Measurements from ENCODE around the gene SLC25A48.
"Not testable (repeated sequence)": the region's sequence is repeated elsewhere in the genome, so short reads cannot be mapped to it uniquely, and the experiment has no call there.

SLC25A48 gene

DNA sequence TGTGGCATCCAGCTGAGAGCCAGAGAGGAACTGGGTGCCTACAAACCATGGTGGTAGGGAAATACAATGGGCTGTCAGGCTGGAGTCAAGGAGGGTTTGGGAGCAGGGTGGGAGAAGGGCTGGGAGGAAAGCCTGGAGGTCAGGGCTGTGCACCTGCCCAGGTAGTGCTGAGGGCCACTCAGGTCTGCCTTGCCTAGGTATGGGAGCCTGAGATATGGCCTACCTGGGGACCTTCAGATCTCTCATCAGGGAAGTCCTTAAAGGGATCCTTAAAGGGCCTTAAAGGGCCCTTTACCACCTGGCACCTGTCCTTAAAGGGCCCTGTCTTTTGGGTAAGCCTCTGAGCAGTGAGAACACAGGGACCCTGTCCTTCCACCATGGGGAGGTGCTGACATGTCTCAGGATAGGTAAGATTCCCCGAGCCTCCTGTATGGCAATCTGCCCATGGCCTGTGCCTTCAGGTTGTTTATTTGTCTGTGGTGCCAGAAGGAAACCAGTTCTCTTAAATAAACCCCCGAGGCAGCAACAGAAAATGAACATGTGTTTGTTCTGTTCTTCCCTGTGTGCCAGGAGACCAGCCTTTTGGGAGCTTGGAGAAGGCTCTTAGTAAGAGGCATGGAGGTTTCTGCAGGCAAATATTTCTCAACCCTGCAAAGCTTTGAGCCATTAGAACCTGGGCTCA lies 23.3 kb downstream of the SLC25A48 start:
- H3K4me3 ChIP-seq (ENCODE audit: low read depth, low read length) = no peak overlapping the region

DNA sequence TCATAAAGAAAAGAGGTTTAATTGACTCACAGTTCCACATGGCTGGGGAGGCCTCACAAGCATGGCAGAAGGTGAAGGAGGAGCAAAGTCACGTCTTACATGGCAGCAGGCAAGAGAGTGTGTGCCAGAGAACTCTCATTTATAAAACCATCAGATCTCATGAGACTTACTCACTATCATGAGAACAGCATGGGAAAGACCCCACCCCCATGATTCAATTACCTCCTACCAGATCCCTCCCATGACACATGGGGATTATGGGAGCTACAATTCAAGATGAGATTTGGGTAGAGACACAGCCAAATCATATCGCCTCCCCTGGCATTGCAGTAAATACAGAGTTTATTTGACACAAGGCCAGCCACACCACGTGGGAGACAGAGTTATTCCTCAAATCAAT lies 24.7 kb downstream of the SLC25A48 start:
- not testable (repeated sequence) for H3K4me3 ChIP-seq (ENCODE audit: low read depth, low read length)

DNA sequence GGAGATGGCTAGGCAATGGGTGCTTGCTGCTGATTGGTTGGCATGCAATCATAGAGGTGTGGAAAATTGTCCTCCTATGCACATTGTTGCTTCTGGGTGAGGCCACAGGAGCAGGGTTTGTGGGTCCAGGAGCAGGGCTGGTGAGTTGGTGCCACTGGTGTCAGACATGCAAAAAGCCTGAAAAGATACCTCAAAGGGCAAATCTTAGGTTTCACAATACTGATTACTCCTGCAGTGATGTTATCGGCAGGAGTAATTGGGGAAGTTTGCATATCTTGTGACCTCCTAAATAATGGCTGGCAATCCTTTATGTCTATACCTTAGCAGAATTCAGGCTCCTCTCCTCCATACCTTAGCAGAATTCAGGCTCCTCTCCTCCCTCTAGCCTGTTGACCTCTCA lies 25.2 kb downstream of the SLC25A48 start:
- no peak overlapping the region for H3K4me3 ChIP-seq (ENCODE audit: low read depth, low read length)

- H3K4me3 ChIP-seq (ENCODE audit: low read depth, low read length) = no peak overlapping the region
Observed at GRCh38 chr5:135861641-135862040, 27.2 kb downstream of the SLC25A48 start.

- no peak overlapping the region for H3K4me3 ChIP-seq (ENCODE audit: low read depth, low read length)
Observed at GRCh38 chr5:135862086-135862485, 27.6 kb downstream of the SLC25A48 start.

DNA sequence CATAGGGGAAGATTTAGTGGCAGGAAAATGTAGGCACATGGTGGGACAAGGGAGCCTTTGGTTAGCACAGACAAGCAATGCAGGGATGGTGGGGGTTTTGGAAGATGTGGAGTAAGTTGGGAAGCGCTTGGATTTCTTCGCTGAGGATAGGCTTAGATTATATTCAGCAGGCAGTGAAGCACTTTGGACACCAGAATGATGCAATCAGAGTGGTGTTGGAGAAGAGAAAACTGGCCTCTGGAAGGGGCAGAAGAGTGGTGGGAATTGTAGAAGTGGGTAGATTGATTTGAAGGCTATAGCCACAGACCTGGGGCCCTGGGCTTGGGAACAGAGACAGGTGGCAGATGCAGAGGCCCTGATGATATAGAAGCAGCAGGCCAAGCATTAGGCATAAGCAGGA lies 28.3 kb downstream of the SLC25A48 start:
- H3K4me3 ChIP-seq (ENCODE audit: low read depth, low read length) = no peak overlapping the region

DNA sequence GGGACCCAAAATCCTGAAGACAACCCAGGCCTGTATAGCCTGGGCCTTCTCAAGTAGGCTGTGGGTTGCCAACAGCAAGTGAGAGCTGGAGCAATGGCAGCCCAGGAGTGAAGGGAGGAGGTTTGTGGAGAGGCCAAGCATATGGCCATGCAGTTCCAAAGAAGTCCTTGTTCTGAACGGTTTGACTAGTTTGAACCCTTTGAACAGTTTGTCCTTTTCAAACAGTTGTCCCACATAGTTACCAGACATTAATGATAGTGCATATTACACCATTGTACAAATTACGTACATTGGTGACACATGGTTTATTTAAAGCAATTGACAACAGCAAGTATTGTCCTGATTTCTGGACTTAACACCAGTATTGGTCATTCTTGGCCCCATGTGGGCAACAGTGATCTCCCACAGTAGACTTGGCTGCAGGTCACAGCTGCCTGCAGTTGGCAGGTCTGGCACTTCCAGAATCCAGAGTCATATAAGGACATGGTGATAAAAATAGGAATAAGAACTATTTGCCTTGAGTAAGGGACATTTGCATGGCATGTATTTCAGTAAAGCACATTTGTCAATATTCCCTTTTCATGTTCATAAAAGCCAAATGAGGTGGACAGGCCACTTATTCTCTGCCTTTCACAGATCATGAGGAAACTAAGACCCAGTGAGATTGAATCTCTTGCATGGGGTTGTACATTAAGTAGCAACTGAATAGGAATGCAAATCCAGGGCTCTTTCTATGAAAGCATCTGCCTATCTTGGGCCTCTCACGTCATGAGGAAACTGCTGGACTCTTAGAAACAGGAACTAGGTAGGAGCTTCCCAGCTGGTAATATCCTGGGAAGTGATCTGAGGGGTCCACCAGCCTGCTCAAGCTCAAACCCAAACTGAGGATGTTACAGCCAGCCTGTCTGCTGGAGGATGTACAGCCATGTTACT lies 30.3 kb downstream of the SLC25A48 start:
- H3K4me3 ChIP-seq (ENCODE audit: low read depth, low read length) = no peak overlapping the region

DNA sequence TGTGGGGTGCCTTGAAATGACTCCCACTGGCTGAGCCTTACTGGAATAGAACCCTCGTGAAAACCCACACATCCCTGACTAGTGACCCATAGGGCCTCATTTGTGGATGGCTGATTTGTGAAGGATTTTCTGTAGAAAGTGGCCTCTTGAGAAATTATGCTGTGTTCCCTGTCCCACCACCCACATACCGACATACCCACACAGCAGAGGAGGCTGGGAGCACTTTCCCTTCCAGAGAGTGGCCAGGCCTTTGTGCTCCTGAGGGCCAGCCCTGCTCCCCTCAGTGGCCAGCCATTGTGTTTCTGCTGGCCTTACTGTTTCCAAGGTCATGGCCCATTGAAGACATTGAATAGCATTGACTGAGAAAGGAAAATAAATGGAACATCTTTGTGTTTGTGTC lies 31.6 kb downstream of the SLC25A48 start:
- H3K4me3 ChIP-seq (ENCODE audit: low read depth, low read length) = no peak overlapping the region

- no peak overlapping the region for H3K4me3 ChIP-seq (ENCODE audit: low read depth, low read length)
Observed at GRCh38 chr5:135867599-135867998, 33.1 kb downstream of the SLC25A48 start.

DNA sequence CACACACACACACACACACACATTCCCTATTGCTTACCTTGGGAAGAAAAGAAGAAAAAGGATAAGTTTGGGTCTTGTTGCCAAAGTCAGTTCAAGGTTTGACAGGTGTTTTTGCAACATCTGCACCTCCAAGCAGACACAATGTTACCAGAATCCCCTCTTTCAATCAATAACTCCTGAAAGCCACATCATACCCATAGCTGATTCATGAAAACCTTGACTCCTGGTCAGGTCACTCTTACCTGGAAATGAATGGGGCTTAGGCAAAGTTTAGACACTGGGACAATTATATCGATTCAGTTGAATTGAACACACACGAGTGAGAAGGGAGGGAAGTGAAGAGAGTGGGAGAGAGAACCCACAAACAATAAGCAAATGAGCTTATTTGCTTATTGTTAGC lies 34.2 kb downstream of the SLC25A48 start:
- H3K4me3 ChIP-seq (ENCODE audit: low read depth, low read length) = no peak overlapping the region

DNA sequence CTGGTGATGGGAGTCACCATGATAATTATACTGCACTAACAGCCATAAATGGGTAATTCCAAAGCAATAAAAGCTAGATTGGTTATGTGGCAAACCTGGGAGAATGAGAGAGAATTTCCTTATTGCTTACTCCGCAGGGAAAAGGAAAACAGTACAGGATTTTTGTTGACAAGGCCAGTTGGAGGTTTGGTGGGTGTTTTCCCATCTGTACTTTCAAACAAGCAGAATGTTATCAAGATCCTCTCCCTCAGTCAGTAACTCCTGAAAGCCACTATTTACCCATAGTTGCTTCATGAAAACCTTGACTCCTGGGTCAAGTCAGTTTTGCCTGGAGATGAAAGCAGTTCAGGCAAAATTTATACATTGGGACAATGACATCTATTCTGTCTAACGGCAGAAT lies 34.8 kb downstream of the SLC25A48 start:
- no peak overlapping the region for H3K4me3 ChIP-seq (ENCODE audit: low read depth, low read length)

DNA sequence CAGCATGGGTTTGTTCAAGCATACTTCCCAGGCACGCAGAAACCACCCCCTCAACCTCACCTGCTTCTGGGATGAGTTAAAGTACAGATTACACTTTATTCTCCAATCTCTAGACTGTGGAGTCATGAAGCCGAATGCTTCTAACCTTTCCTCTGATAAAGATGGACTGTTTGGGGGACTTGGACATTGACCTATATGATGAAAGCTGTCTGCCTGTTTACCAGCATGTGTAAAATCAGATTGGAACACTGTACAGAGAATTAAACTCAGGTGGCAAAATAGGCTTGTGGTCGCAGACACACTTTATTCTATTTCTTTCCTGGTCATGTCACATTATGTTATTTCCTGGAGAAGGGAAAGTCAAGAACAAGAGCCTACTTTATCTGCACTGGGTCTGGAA lies 35.5 kb downstream of the SLC25A48 start:
- H3K4me3 ChIP-seq (ENCODE audit: low read depth, low read length) = no peak overlapping the region

GRCh38 chr5:135871268-135871915 lies 36.9 kb downstream of the SLC25A48 start:
- H3K4me3 ChIP-seq (ENCODE audit: low read depth, low read length) = no peak overlapping the region

GRCh38 chr5:135873831-135874230 lies 39.4 kb downstream of the SLC25A48 start:
- H3K4me3 ChIP-seq (ENCODE audit: low read depth, low read length) = no peak overlapping the region

DNA sequence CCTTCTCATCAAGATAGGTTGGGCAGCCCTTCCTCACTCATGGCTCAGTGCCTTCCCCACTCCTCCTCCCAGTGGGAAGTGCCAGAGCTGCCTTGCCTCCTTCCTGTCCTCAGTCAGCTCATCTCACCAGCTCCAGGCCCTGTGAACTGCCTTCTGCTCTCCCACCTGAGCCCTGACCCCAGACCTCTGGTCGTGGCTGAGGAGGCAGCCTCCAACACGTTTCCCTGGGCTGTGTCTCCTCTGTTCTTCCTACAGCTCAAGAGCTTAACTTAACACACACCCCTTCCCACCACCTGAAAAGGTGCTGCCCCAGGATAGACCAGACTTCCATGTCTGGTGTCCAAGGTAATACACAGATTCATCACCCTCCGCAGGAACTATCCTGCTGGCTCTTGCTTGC lies 40.0 kb downstream of the SLC25A48 start:
- no peak overlapping the region for H3K4me3 ChIP-seq (ENCODE audit: low read depth, low read length)

GRCh38 chr5:135875567-135875966 lies 41.1 kb downstream of the SLC25A48 start:
- no peak overlapping the region for H3K4me3 ChIP-seq (ENCODE audit: low read depth, low read length)

DNA sequence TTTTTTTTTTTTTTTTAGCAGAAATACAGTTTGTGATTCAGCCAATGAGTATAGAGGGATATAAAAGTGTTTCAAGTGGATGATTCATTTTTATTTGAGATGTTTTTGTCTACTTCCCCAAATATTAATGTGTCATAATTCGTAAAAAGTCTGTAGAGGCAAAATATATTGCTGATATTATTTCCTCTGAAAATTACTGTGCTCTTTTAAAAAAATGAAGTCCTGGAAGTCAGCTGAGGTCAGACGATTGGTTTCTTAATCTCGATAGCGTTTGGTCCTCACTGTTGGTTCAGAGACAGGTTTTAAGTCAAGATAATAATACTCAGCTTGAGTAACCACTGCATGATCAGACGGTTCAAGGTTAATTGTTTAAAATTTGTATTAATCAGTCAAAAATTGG lies 41.7 kb downstream of the SLC25A48 start:
- H3K4me3 ChIP-seq (ENCODE audit: low read depth, low read length) = no peak overlapping the region

DNA sequence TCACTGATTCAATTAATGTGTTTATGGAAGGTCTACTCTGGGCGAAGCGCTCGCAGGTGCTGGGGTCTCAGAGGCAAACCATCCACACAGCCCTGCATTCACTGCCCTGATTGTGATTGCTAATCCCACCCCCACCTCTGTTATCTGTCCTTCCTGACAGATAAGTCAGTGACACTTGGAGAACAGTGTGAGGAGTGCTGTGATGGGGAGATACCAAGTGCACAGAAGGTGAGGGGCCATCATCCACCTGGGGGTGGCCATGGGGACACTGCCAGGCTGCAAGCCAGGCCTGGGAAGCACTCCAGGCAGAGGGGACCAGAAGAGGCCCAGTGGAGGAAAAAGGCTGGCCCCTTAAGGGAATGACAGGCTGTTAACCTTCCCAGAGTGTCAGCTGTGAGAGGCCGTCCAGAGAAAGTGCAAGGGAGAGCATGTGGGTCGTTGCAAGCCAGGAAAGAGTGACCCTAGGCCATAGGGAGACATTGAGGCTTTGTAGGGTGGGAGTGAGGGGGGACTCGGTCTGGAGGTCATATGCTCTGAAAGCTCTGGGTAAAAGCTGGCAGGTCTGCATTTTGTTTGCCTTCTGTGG lies 43.2 kb downstream of the SLC25A48 start:
- no peak overlapping the region for H3K4me3 ChIP-seq (ENCODE audit: low read depth, low read length)

GRCh38 chr5:135878156-135878620 lies 43.7 kb downstream of the SLC25A48 start:
- no peak overlapping the region for H3K4me3 ChIP-seq (ENCODE audit: low read depth, low read length)

DNA sequence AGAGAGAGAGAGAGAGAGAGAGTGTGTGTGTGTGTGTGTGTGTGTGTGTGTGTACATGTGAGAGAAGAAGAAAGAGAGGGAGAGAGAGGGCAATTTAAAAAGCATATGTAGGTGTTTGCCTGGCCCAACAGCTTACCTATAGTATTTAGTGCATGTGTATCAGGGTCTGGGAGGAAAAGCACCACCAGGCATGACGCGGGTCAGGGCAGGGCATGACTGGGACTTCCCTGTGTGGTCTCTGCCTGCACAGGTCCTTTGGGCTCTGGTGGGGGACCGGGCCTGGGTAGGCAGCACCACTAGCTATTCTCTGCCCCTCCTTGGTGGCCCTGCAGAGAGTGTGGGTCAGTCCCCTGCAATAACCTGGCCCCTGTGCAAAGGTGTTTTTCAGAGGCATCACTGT lies 45.1 kb downstream of the SLC25A48 start:
- no peak overlapping the region for H3K4me3 ChIP-seq (ENCODE audit: low read depth, low read length)

- no peak overlapping the region for H3K4me3 ChIP-seq (ENCODE audit: low read depth, low read length)
Observed at GRCh38 chr5:135880278-135880677, 45.8 kb downstream of the SLC25A48 start.
